ENCODE measurements around the gene RAD51AP2. TPM values are rescaled to one million over a fixed set of nuclear protein-coding genes. Genes with fewer than 3 reads are reported as not detected.
A peak's percentile ranks its signal among the peaks of the same experiment; 100 is the strongest.

The RAD51AP2 gene
- total RNA-seq, 2 donors from 2014 or later, result 0.18 TPM; not detected in 1

DNA sequence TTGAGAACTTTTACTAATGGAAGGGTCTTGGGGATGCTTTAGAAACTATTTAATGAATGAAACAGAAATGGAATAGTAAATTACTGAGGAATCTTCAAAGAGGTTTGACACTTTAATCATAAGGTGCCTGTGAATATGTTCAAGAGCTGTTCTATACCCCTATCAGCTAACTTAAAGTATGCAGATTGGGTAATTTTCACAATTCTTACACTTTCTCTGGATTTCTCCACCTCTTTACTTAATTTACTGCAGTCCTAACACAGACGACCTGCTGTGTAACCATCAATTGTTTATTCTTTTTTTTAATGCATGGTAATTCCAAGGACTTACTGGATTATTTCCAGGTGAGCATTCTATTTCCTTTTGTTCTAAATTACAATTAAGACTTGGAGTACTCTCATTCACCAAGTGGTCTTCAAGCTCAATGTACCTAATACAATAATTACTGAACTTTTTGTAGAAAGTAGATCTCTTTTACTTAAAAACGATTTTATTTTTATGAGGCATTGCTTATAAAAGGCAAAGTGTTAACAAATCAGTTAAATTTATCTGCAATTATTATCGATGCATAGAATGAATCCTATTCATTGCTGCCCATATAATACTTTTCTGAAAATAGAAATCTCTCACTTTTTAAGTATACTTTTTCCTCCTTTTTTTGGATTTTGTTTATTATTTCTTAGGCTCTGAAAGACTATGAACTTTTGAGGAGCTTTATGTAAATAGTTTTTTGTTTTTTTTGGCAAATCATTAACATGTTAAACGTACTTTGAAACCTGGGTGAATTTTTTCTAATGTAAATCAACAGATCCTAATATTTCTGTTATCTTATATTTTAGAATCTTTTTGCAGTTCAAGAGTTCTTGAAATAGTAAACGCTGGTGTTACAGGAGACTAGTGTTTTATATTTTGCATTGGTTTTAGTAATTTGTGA lies 27.7 kb upstream of the RAD51AP2 start:
- Histone ChIP-seq H3K9me3 (ENCODE audit: control insufficient read depth, low read length) (no peaks in the 10 kb centered on the region), H3K4me1 (ENCODE audit: control insufficient read depth, insufficient read depth, low read length) (peaks cover 7% of the 10 kb centered on the region), H3K27me3 (ENCODE audit: control insufficient read depth, insufficient read depth, low read length, poor library complexity, severe bottlenecking) (peaks cover 37% of the 10 kb centered on the region), H3K36me3 (ENCODE audit: control insufficient read depth, insufficient read depth, low read length) (no peaks in the 10 kb centered on the region), H3K27ac (ENCODE audit: low read depth, low read length) (no peak overlapping the region), H3K9ac (ENCODE audit: extremely low read depth, low read length, poor library complexity, severe bottlenecking) (no peak overlapping the region), H3K4me3 (ENCODE audit: low read length) (no peak overlapping the region)
- no peaks in the 10 kb centered on the region for H3K36me3 Mint-ChIP-seq (ENCODE audit: low read depth)
- H3K27me3 Mint-ChIP-seq (ENCODE audit: insufficient read depth), result peaks cover 32% of the 10 kb centered on the region
- H3K27ac Mint-ChIP-seq, result no peak overlapping the region
- 46 to 80% methylated on average over 1 to 4 of the region's 5 CpGs for WGBS, 2 experiments (ENCODE audit: insufficient coverage in 1 of 2, insufficient read length in 1 of 2)
- TF ChIP-seq, protein P1, sequence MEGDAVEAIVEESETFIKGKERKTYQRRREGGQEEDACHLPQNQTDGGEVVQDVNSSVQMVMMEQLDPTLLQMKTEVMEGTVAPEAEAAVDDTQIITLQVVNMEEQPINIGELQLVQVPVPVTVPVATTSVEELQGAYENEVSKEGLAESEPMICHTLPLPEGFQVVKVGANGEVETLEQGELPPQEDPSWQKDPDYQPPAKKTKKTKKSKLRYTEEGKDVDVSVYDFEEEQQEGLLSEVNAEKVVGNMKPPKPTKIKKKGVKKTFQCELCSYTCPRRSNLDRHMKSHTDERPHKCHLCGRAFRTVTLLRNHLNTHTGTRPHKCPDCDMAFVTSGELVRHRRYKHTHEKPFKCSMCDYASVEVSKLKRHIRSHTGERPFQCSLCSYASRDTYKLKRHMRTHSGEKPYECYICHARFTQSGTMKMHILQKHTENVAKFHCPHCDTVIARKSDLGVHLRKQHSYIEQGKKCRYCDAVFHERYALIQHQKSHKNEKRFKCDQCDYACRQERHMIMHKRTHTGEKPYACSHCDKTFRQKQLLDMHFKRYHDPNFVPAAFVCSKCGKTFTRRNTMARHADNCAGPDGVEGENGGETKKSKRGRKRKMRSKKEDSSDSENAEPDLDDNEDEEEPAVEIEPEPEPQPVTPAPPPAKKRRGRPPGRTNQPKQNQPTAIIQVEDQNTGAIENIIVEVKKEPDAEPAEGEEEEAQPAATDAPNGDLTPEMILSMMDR (conservative IDR thresholded peaks at IDR 0.05), result no peak
- no peak overlapping the region for H3K4me3 Mint-ChIP-seq
- peaks cover 38% of the 10 kb centered on the region for H3K4me1 Mint-ChIP-seq
- no peak for DNase-seq
- H3K9me3 Mint-ChIP-seq, result no peaks in the 10 kb centered on the region

DNA sequence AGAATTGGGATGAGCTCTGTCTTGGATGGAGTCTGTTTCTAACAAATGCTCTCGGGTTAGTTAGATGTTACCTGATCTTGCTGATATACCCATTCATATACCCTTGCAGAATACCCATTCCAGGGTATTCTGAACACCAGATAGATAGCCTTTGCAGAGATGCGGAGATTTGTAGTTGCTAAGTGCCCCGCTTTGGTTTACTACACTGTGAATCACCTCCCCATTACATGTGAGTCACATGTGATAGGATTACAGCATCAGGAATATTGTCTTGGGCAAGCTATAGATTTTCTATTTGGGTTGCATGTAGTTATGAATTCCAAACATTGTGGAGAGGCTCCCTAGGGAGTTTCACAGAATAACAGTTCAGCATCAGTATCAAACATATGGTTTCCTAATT lies 26.0 kb upstream of the RAD51AP2 start:
- Mint-ChIP-seq H3K9me3 (no peaks in the 10 kb centered on the region), H3K27ac (peak overlapping the region; percentile 67), H3K27me3 (ENCODE audit: insufficient read depth) (peaks cover 42% of the 10 kb centered on the region), H3K4me1 (peaks cover 42% of the 10 kb centered on the region), H3K36me3 (ENCODE audit: low read depth) (no peaks in the 10 kb centered on the region), H3K4me3 (no peak overlapping the region)
- H3K36me3 ChIP-seq (ENCODE audit: control insufficient read depth, insufficient read depth, low read length), result no peaks in the 10 kb centered on the region
- H3K27me3 ChIP-seq (ENCODE audit: control insufficient read depth, insufficient read depth, low read length, poor library complexity, severe bottlenecking), result peaks cover 49% of the 10 kb centered on the region
- TF ChIP-seq, protein P1 (conservative IDR thresholded peaks at IDR 0.05), result no peak
- WGBS, 2 experiments (ENCODE audit: insufficient coverage in 1 of 2, insufficient read length in 1 of 2), result 52% methylated on average over 3 of the region's 3 CpGs; no CpG with 5 or more reads in 1 of the 2 experiments
- no peak overlapping the region for H3K9ac ChIP-seq (ENCODE audit: extremely low read depth, low read length, poor library complexity, severe bottlenecking)
- no peak overlapping the region for H3K4me3 ChIP-seq (ENCODE audit: low read length)
- H3K4me1 ChIP-seq (ENCODE audit: control insufficient read depth, insufficient read depth, low read length), result peaks cover 8% of the 10 kb centered on the region
- H3K9me3 ChIP-seq (ENCODE audit: control insufficient read depth, low read length), result no peaks in the 10 kb centered on the region
- no peak overlapping the region for H3K27ac ChIP-seq (ENCODE audit: low read depth, low read length)
- no peak for DNase-seq

DNA sequence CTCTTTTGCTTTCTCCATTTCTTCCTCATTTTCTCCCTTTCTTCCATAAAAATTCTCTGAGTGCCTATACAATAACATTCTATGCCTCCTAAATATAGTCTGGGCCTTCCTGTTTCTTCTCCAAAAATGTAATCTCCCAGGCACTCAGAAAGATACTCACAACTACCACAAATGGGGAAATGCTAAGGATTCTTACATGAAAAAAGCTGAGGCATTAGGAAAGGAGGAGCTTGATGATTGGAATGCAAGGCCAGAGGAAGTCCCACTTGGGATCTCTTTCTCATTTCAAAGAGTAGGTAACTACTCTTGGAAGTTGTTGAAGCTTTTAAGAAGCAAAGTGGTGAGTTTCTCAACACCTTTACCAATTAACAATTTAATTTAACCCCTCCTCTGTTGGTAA lies 25.6 kb upstream of the RAD51AP2 start:
- peak overlapping the region; percentile 67 for H3K27ac Mint-ChIP-seq
- Histone ChIP-seq H3K4me3 (ENCODE audit: low read length) (no peak overlapping the region), H3K9ac (ENCODE audit: extremely low read depth, low read length, poor library complexity, severe bottlenecking) (no peak overlapping the region), H3K4me1 (ENCODE audit: control insufficient read depth, insufficient read depth, low read length) (peaks cover 8% of the 10 kb centered on the region), H3K27ac (ENCODE audit: low read depth, low read length) (no peak overlapping the region), H3K36me3 (ENCODE audit: control insufficient read depth, insufficient read depth, low read length) (no peaks in the 10 kb centered on the region), H3K27me3 (ENCODE audit: control insufficient read depth, insufficient read depth, low read length, poor library complexity, severe bottlenecking) (peaks cover 53% of the 10 kb centered on the region), H3K9me3 (ENCODE audit: control insufficient read depth, low read length) (no peaks in the 10 kb centered on the region)
- H3K4me3 Mint-ChIP-seq, result peak overlapping the region; percentile 23
- no peak for DNase-seq
- no peaks in the 10 kb centered on the region for H3K9me3 Mint-ChIP-seq
- TF ChIP-seq, protein P1 (conservative IDR thresholded peaks at IDR 0.05), result no peak
- peaks cover 42% of the 10 kb centered on the region for H3K4me1 Mint-ChIP-seq
- no peaks in the 10 kb centered on the region for H3K36me3 Mint-ChIP-seq (ENCODE audit: low read depth)
- peaks cover 45% of the 10 kb centered on the region for H3K27me3 Mint-ChIP-seq (ENCODE audit: insufficient read depth)

Data from endodermal cell (in vitro differentiated cells).